Left colon (tissue), 2 donors: ENCODE measurements around the gene SV2C. TPM values are rescaled to one million over a fixed set of nuclear protein-coding genes. Genes with fewer than 3 reads are reported as not detected.

Experiments used
- ATAC-seq: fragments of 200-7000 bp; cut with Tn5 transposase; one replicate; pipeline ENCODE4 v1.9.1; 2020; ENCODE audit warnings: mild to moderate bottlenecking, moderate library complexity
- DNase-seq, 2 donors: peaks; one replicate each; pipeline ENCODE4 v3.0.0-alpha.2; 2020
- intact Hi-C, 2 donors: fragments of 100-400 bp; cut with DNase I in 1 of 2; cut with micrococcal nuclease in 1 of 2; formaldehyde crosslinking; loops; one replicate each; pipeline versions ENCODE4 v1.11.2 to v1.14.0; 2022; cut with DNase I, micrococcal nuclease
- total RNA-seq, 2 donors: library from RNA; stranded (reverse); fragmentation: NEBNext Ultra II Directional; extraction: Animal tissue kit (Norgen Biotek cat#: 25700); gene quantifications; one replicate each; pipeline ENCODE4 v1.2.1, GENCODE V29; 2021
- donor health status: DM: no; HTN: no; CAD: no.
- donor health status: DM: yes; HTN: yes; CAD: no.

SV2C gene
- total RNA-seq, 2 donors from 2014 or later = 0.24 to 0.36 TPM

GRCh38 chr5:76152700-76153099 lies 69.5 kb downstream of the SV2C start:
- no peak for ATAC-seq
- no peak for DNase-seq
- intact Hi-C loops = no loop called here

- intact Hi-C loops = no loop called here
- ATAC-seq (no peak), DNase-seq (no peak)
These were observed 70.1 kb downstream of the SV2C start for GRCh38 chr5:76153271-76153670.

- DNase-seq (no peak), ATAC-seq (no peak)
- intact Hi-C loops = no loop called here
These were observed 71.0 kb downstream of the SV2C start for GRCh38 chr5:76154009-76154690.

- no peak for ATAC-seq
- DNase-seq = no peak
- intact Hi-C loops = no loop called here
These were observed 72.4 kb downstream of the SV2C start for GRCh38 chr5:76155536-76155935.

- ATAC-seq (no peak), DNase-seq (no peak)
- intact Hi-C loops = no loop called here
These were observed 79.2 kb downstream of the SV2C start for GRCh38 chr5:76162335-76162734.

GRCh38 chr5:76163111-76163628 lies 80.0 kb downstream of the SV2C start:
- intact Hi-C loops = no loop called here
- DNase-seq (no peak), ATAC-seq (no peak)

- DNase-seq = no peak
- intact Hi-C loops = no loop called here
These were observed 81.8 kb downstream of the SV2C start for GRCh38 chr5:76165029-76165428.

GRCh38 chr5:76165711-76166374 lies 82.7 kb downstream of the SV2C start:
- no peak for ATAC-seq
- intact Hi-C loops = no loop called here
- DNase-seq = no peak

More at GRCh38 chr5:76165029-76165428, 81.8 kb downstream of the SV2C start:
- no peak for ATAC-seq

- no peak for DNase-seq
- ATAC-seq = no peak
- intact Hi-C loops = no loop called here
These were observed 83.8 kb downstream of the SV2C start for GRCh38 chr5:76166886-76167576.

- ATAC-seq = no peak
- no peak for DNase-seq
- intact Hi-C loops = no loop called here
These were observed 86.1 kb downstream of the SV2C start for GRCh38 chr5:76169146-76169905.

GRCh38 chr5:76174101-76174500 lies 90.9 kb downstream of the SV2C start:
- intact Hi-C loops = no loop called here
- ATAC-seq = no peak
- DNase-seq = no peak

GRCh38 chr5:76175051-76175666 lies 92.0 kb downstream of the SV2C start:
- intact Hi-C loops = no loop called here
- ATAC-seq (peak; percentile 80), DNase-seq (peak in 1 of 2 donors; percentile 70)

GRCh38 chr5:76175821-76176403 lies 92.7 kb downstream of the SV2C start:
- no peak for ATAC-seq
- no peak for DNase-seq
- intact Hi-C loops = no loop called here

- ATAC-seq (no peak), DNase-seq (no peak)
- intact Hi-C loops = no loop called here
These were observed 94.8 kb downstream of the SV2C start for GRCh38 chr5:76177978-76178377.

GRCh38 chr5:76178913-76179312 lies 95.7 kb downstream of the SV2C start:
- no peak for DNase-seq
- no peak for ATAC-seq
- intact Hi-C loops = no loop called here

GRCh38 chr5:76180814-76181805 lies 97.9 kb downstream of the SV2C start:
- DNase-seq (peak in 1 of 2 donors; percentile 33), ATAC-seq (peak; percentile 99)
- intact Hi-C loops = no loop called here

GRCh38 chr5:76187386-76187785 lies 104.2 kb downstream of the SV2C start:
- intact Hi-C loops = no loop called here
- no peak for ATAC-seq
- DNase-seq = no peak
